Transverse colon (tissue), 4 donors: ENCODE data around the gene PTCD1. TPM values are rescaled to one million over a fixed set of nuclear protein-coding genes. Genes with fewer than 3 reads are reported as not detected.

Experiments used
- DNase-seq: peaks from one replicate; pipeline ENCODE4 v3.0.0-alpha.2; 2019
- H3K27ac ChIP-seq, 4 donors: fragments of 200-600 bp; sonication (generic); 2 replicates each; pipeline ENCODE4 v1.5.1; 2016 to 2018; ENCODE audit warnings: inconsistent platforms in 4 of 4
- H3K27me3 ChIP-seq: fragments of 200-600 bp; sonication (generic); 2 replicates; pipeline ENCODE4 v1.5.1; 2017; ENCODE audit warnings: inconsistent platforms
- H3K36me3 ChIP-seq, 4 donors: fragments of 200-600 bp; sonication (generic); 2 replicates each; pipeline ENCODE4 v1.5.1; 2017 to 2019; ENCODE audit warnings: inconsistent platforms in 4 of 4
- H3K4me1 ChIP-seq, 4 donors: fragments of 200-600 bp; sonication (generic); 2 replicates each; pipeline ENCODE4 v1.5.1; 2017 to 2020; ENCODE audit warnings: inconsistent platforms in 4 of 4
- H3K4me3 ChIP-seq, 4 donors: fragments of 200-600 bp; sonication (generic); 1 replicate in 1 of 4; 2 replicates in 3 of 4; pipeline versions ENCODE4 v1.5.1 to v1.6.1; 2017 to 2019; ENCODE audit warnings: inconsistent platforms in 4 of 4
- H3K9me3 ChIP-seq, 2 donors: fragments of 200-600 bp; sonication (generic); 2 replicates each; pipeline ENCODE4 v1.5.1; 2017 to 2019; ENCODE audit warnings: inconsistent platforms in 2 of 2
- CTCF ChIP-seq, 5 experiments: fragments of 200-600 bp in 3 of 5; fragments of 450-650 bp in 2 of 5; sonication (generic) in 3 of 5; IDR thresholded peaks; 1 replicate in 2 of 5; 2 replicates in 3 of 5; pipeline ENCODE4 v1.5.1; 2016 to 2017; ENCODE audit warnings: antibody characterized with exemption in 5 of 5, inconsistent platforms in 3 of 5, mild to moderate bottlenecking in 2 of 5, moderate library complexity in 1 of 5
- EP300 ChIP-seq: sonication (generic); formaldehyde crosslinking; IDR thresholded peaks from one replicate; pipeline ENCODE4 v1.6.1; 2017; ENCODE audit warnings: antibody characterized with exemption, low read depth
- POLR2A ChIP-seq: fragments of 450-650 bp; IDR thresholded peaks from one replicate; pipeline ENCODE4 v1.6.1; 2016; ENCODE audit warnings: antibody characterized with exemption, mild to moderate bottlenecking, moderate library complexity
- POLR2AphosphoS5 ChIP-seq, 3 donors: sonication (generic); formaldehyde crosslinking; IDR thresholded peaks; one replicate each; pipeline ENCODE4 v1.6.1; 2016; ENCODE audit warnings: antibody characterized with exemption in 3 of 3
- whole genome bisulfite sequencing, 2 donors: methylation state at CpG; one replicate each; pipeline ENCODE4 v1.1.5; 2018; ENCODE audit warnings: low coverage in 1 of 2; 5-methylcytosine and 5-hydroxymethylcytosine counted together
- in situ Hi-C, 4 donors: fragments of 200-750 bp; cut with MboI; loops; one replicate each; pipeline versions ENCODE4 v1.15.0 to v1.15.1; 2017; ENCODE audit warnings: low sequenced_read_pairs in 3 of 4, low pct_ligation_motif_present in 1 of 4, low pct_unique_long_range_greater_than_20kb in 1 of 4
- intact Hi-C: fragments of 100-400 bp; cut with DNase I; formaldehyde crosslinking; loops from one replicate; pipeline ENCODE4 v1.15.1; 2023; ENCODE audit warnings: low total_unique reads
- total RNA-seq, 4 donors: library from RNA; depleted of rRNA; stranded (reverse); fragments of >200 nt; gene quantifications; one replicate each; pipeline ENCODE4 v1.1.0, GENCODE V29; 2016

Gene PTCD1
- total RNA-seq, 4 donors from 2014 or later = 1.8 to 38.2 (median 5.5) TPM

GRCh38 chr7:99379043-99379577 is 59.5 kb downstream of the PTCD1 start:
- H3K9me3 ChIP-seq = no peaks in the 10 kb centered on the region
- no peaks in the 10 kb centered on the region for H3K27me3 ChIP-seq
- peaks cover 9 to 51% (median 31%) of the 10 kb centered on the region in 4 donors for H3K4me1 ChIP-seq
- TF ChIP-seq POLR2A (no peak), EP300 (no peak), POLR2AphosphoS5 (IDR thresholded peaks at IDR 0.05) (peak in 1 of 3 donors; percentile 13), CTCF (IDR thresholded peaks at IDR 0.05) (no peak)
- peak overlapping the region; percentile 78 to 85 (median 84) for H3K27ac ChIP-seq
- peak; percentile 61 for DNase-seq
- intact Hi-C loops = no loop called here
- 39 to 57% methylated on average over 4 to 7 of the region's 7 CpGs for WGBS, 2 donors
- in situ Hi-C loops = no loop called here
- H3K4me3 ChIP-seq = peak overlapping the region in 1 of 4 donors; percentile 17
- H3K36me3 ChIP-seq = no peaks in the 10 kb centered on the region

GRCh38 chr7:99375070-99375807 is 63.4 kb downstream of the PTCD1 start:
- Histone ChIP-seq H3K4me1 (peaks cover 6 to 48% (median 38%) of the 10 kb centered on the region in 4 donors), H3K27ac (peak overlapping the region; percentile 93 to 96 (median 95)), H3K27me3 (no peaks in the 10 kb centered on the region), H3K36me3 (no peaks in the 10 kb centered on the region), H3K4me3 (peak overlapping the region; percentile 61 to 98 (median 84)), H3K9me3 (no peaks in the 10 kb centered on the region)
- in situ Hi-C loops (no loop called here), intact Hi-C loops (no loop called here)
- TF ChIP-seq POLR2A = peak; percentile 62
- peak; percentile 74 to 92 (median 89) for TF ChIP-seq POLR2AphosphoS5 (IDR thresholded peaks at IDR 0.05)
- TF ChIP-seq CTCF (IDR thresholded peaks at IDR 0.05) = no peak
- TF ChIP-seq EP300 = peak; percentile 50
- DNase-seq = peak; percentile 88
- WGBS, 2 donors = 7% methylated on average over 25 of the region's 58 CpGs; no CpG with 5 or more reads in 1 of the 2 donors

GRCh38 chr7:99374111-99375064 is 64.2 kb downstream of the PTCD1 start, which contains the start of gene ARPC1B:
Gene ARPC1B (plus strand): TSS chr7:99374730. CDS start chr7:99385715, 10,985 bp downstream.
- Histone ChIP-seq H3K27ac (peak within 1 kb of the TSS; percentile 93 to 96 (median 95)), H3K36me3 (no peaks in the 10 kb centered on the region), H3K4me1 (peaks cover 0 to 39% (median 31%) of the 10 kb centered on the region in 4 donors), H3K27me3 (no peaks in the 10 kb centered on the region), H3K9me3 (no peaks in the 10 kb centered on the region), H3K4me3 (peak within 1 kb of the TSS; percentile 61 to 98 (median 84))
- in situ Hi-C loops = no loop called here
- 0 to 2% methylated on average over 7 to 31 of the region's 95 CpGs for WGBS, 2 donors
- DNase-seq = peak; percentile 88
- TF ChIP-seq EP300 = no peak
- peak; percentile 78 for TF ChIP-seq POLR2A
- TF ChIP-seq POLR2AphosphoS5 (IDR thresholded peaks at IDR 0.05) = peak; percentile 69 to 93 (median 92)
- intact Hi-C loops = no loop called here

- TF ChIP-seq CTCF (IDR thresholded peaks at IDR 0.05) (no peak), POLR2AphosphoS5 (IDR thresholded peaks at IDR 0.05) (no peak), POLR2A (no peak), EP300 (no peak)
- Histone ChIP-seq H3K9me3 (no peaks in the 10 kb centered on the region), H3K4me3 (peak overlapping the region in 3 of 4 donors; percentile 79 to 98 (median 88)), H3K4me1 (peaks cover 0 to 33% (median 26%) of the 10 kb centered on the region in 4 donors), H3K36me3 (no peaks in the 10 kb centered on the region), H3K27me3 (no peaks in the 10 kb centered on the region), H3K27ac (peak overlapping the region; percentile 93 to 96 (median 95))
- intact Hi-C loops = no loop called here
- in situ Hi-C loops = no loop called here
- WGBS, 2 donors = 79% methylated on average over 41 of the region's 41 CpGs; no CpG with 5 or more reads in 1 of the 2 donors
- no peak for DNase-seq
Observed at GRCh38 chr7:99373091-99374066, 65.2 kb downstream of the PTCD1 start.
